ENCODE results near the gene LYST. TPM values are rescaled to one million over a fixed set of nuclear protein-coding genes. Genes with fewer than 3 reads are reported as not detected.
"Not testable (repeated sequence)": the region's sequence is repeated elsewhere in the genome, so short reads cannot be mapped to it uniquely, and the experiment has no call there.

LYST gene
- total RNA-seq, 1 donor from 2014 or later: 106 TPM

DNA sequence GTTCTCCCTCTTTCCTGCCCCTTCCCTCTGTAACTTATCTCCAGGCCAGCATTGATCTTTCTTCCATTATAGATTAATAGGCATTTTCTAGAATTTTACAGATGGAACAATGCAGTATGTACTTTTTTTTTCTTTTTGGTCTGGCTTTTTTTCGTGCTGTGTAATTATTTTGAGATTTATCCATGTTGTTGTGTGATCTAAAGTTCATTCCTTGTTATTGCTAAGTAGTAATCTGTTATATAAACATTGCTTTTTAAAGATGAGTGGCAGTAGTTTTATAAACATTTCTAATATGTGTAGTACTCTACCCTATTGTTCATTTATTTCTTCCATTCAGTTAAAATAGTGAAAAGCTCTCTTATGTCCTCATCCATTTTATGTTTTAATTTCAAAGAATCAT lies 5.9 kb downstream of the LYST start:
- H3K27ac Mint-ChIP-seq: no peak overlapping the region
- H3K4me1 Mint-ChIP-seq: peaks cover 45% of the 10 kb centered on the region
- H3K27me3 Mint-ChIP-seq: no peaks in the 10 kb centered on the region
- no peak for DNase-seq
- no peak overlapping the region for H3K4me3 Mint-ChIP-seq
- peaks cover 42% of the 10 kb centered on the region for H3K36me3 Mint-ChIP-seq (ENCODE audit: low read depth)
- no peaks in the 10 kb centered on the region for H3K9me3 Mint-ChIP-seq
- intact Hi-C loops (cut with micrococcal nuclease): loop anchor here (10.0 kb wide), 1 partner anchor 1256 kb away; no protein-coding TSS in a partner anchor

DNA sequence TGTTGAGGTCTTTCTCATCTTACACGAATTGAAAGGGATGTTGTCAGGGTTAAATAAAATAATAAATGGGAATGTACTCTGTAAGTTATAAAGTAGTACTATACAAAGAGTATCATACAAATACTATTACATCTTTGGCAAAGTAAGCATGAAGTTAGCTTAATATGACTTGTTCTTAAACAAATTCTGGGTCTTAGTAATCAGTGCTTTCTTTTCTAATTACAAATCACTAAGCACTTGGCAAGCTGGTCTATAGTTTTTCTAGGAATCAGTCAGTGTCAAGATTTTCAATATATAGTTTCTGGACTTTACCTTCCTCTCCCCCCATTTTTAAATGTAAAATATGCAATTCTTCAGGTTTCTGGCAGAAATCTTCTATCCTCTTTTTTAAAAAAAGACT lies 6.9 kb downstream of the LYST start:
- no peak for DNase-seq
- intact Hi-C loops (cut with micrococcal nuclease): loop anchor here (10.0 kb wide), 1 partner anchor 1255 kb away; no protein-coding TSS in a partner anchor
- Mint-ChIP-seq H3K4me3 (no peak overlapping the region), H3K4me1 (peaks cover 42% of the 10 kb centered on the region), H3K27me3 (no peaks in the 10 kb centered on the region), H3K36me3 (ENCODE audit: low read depth) (peaks cover 34% of the 10 kb centered on the region), H3K27ac (no peak overlapping the region), H3K9me3 (no peaks in the 10 kb centered on the region)

DNA sequence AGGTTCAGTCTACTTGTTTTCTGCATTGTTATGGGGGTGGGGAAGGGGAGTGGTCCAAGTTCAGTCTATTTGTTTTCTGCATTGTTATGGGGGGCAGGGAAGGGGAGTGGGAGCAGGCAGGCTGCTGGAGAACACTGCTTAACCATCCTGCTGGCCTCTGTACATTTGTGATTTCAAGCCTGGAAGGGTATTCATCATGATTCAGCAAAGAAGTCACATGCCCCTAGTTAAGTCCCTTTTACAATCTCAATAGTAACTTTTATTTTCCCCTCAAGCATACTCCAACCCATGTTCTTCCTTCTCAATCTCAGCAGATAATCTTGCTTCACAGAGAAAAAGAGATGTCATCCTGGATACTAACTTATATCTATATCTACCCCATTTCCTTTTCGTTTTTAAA lies 7.9 kb downstream of the LYST start:
- no peak overlapping the region for H3K27ac Mint-ChIP-seq
- peaks cover 30% of the 10 kb centered on the region for H3K36me3 Mint-ChIP-seq (ENCODE audit: low read depth)
- H3K4me3 Mint-ChIP-seq: no peak overlapping the region
- no peaks in the 10 kb centered on the region for H3K9me3 Mint-ChIP-seq
- intact Hi-C loops (cut with micrococcal nuclease): no loop called here
- peaks cover 42% of the 10 kb centered on the region for H3K4me1 Mint-ChIP-seq
- no peak for DNase-seq
- no peaks in the 10 kb centered on the region for H3K27me3 Mint-ChIP-seq

DNA sequence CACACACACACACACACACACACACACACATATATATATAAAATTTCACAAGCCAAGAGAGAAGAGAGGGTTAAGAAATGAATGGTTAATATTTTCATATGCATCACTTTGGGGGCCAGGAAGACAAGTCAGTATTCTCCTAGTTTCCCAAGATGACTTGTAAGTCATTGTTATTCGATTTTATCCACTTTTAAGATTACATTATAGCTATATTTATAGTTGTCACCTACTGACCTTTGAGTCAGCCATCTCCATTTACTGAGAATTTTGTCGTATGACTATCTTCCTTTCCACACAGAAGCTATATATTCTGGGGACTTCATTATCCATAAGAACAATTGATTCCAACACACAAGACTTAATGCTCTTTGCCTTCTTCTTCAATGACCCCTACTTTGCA lies 8.9 kb downstream of the LYST start:
- no peak for DNase-seq
- Mint-ChIP-seq H3K27me3 (no peaks in the 10 kb centered on the region), H3K36me3 (ENCODE audit: low read depth) (peaks cover 23% of the 10 kb centered on the region), H3K4me3 (no peak overlapping the region), H3K27ac (peak overlapping the region; percentile 42), H3K4me1 (peaks cover 35% of the 10 kb centered on the region), H3K9me3 (no peaks in the 10 kb centered on the region)
- intact Hi-C loops (cut with micrococcal nuclease): loop anchor here (2.0 kb wide), 2 partner anchors 15 to 141 kb away; no protein-coding TSS in a partner anchor

DNA sequence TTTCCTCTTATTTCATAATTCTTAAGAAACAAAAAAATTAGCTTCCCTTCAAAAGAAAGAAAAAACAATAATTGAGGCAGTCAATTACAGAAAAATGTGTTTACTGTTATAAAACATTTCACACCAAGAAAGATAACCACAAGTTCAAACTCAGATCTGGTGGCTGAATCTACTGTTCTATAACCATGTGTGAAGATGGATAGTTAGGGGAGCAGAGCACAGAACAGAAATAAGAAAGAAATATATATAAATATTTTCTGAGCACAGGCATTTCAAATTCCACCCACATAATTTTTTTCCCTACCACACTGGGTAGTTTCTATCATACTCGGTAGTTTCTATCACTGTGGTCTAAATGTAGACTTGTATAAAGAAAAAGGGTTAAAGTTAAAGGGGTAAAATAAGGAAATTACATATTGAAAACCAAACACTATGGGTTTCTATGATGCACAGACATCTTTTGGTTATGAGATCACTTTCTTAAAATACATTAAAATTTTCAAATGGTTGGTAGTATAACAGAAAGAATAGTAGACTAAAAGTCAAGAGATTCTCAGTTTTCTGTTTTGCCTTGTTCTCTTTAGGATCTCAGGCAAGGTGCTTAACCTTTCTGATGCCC lies 10.8 kb downstream of the LYST start:
- Mint-ChIP-seq H3K27ac (peak overlapping the region; percentile 56), H3K27me3 (no peaks in the 10 kb centered on the region), H3K4me3 (no peak overlapping the region), H3K36me3 (ENCODE audit: low read depth) (peaks cover 25% of the 10 kb centered on the region), H3K9me3 (no peaks in the 10 kb centered on the region), H3K4me1 (peaks cover 32% of the 10 kb centered on the region)
- intact Hi-C loops (cut with micrococcal nuclease): loop anchor here (1.0 to 2.0 kb wide), 5 partner anchors 8 to 143 kb away; no protein-coding TSS in a partner anchor
- no peak for DNase-seq

DNA sequence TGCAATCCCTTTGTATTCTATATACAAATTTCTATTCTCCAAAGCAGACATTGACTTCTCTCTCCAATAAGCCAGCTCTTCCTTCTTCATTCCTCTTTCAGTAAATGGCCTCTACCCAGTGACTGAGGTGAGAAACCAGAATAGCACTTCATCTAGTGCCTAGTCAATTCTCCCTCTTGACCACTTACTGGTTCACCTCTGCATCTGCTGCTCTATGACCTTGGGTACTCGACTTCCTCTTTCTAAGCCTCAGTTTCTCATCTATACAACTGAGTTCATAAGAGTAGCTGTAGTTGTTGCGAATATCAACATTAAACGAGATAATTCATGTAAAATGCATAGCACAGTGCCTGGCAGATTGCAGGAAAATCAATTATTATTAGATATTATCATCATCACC lies 12.4 kb downstream of the LYST start:
- Mint-ChIP-seq H3K36me3 (ENCODE audit: low read depth) (peaks cover 38% of the 10 kb centered on the region), H3K4me3 (no peak overlapping the region), H3K4me1 (peaks cover 47% of the 10 kb centered on the region), H3K9me3 (no peaks in the 10 kb centered on the region), H3K27ac (no peak overlapping the region), H3K27me3 (no peaks in the 10 kb centered on the region)
- intact Hi-C loops (cut with micrococcal nuclease): no loop called here
- DNase-seq: peak; percentile 37

DNA sequence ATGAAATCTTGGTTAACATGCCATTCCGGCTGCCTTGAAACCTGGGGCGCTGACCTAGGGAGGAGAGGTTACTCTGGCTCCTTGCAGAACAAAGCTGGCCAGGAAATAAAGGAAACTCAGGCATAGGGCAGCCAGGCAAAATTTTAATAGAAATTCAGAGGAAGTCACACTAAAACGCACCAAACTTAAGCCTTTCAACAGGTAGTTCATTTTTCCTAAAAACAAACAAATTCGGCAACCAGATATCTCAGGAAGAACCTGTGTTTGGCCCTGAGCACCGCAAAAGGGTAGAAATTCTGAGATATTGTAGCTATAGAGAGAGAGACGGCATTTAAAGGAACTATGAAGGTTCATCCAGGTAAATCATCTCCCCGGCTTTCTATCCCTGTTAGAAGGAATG lies 13.1 kb downstream of the LYST start:
- H3K36me3 Mint-ChIP-seq (ENCODE audit: low read depth): peaks cover 41% of the 10 kb centered on the region
- H3K27me3 Mint-ChIP-seq: no peaks in the 10 kb centered on the region
- no peaks in the 10 kb centered on the region for H3K9me3 Mint-ChIP-seq
- H3K4me3 Mint-ChIP-seq: no peak overlapping the region
- no peak overlapping the region for H3K27ac Mint-ChIP-seq
- intact Hi-C loops (cut with micrococcal nuclease): no loop called here
- peaks cover 54% of the 10 kb centered on the region for H3K4me1 Mint-ChIP-seq
- peak; percentile 30 for DNase-seq

DNA sequence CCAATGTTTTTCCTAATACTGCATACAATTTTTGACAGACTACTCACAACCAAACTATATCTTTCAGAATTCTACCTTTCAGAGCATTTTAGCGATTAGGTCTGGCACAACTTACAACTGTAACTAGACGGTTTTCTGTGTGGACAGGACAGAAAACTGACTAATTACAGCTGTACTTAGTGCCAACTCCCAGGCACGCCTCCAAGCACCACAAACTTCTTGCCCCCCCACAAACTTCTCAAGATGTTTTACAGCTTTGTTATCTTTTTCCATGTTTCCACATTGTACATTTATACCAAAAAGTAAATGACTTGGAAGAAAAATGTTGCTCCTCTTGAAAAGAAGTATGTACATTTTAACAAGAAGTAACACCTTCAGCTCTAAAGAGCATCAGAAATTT lies 13.8 kb downstream of the LYST start:
- intact Hi-C loops (cut with micrococcal nuclease): no loop called here
- Mint-ChIP-seq H3K27me3 (no peaks in the 10 kb centered on the region), H3K4me1 (peaks cover 60% of the 10 kb centered on the region), H3K36me3 (ENCODE audit: low read depth) (peaks cover 45% of the 10 kb centered on the region), H3K4me3 (no peak overlapping the region), H3K9me3 (no peaks in the 10 kb centered on the region), H3K27ac (no peak overlapping the region)
- DNase-seq: peak; percentile 39

DNA sequence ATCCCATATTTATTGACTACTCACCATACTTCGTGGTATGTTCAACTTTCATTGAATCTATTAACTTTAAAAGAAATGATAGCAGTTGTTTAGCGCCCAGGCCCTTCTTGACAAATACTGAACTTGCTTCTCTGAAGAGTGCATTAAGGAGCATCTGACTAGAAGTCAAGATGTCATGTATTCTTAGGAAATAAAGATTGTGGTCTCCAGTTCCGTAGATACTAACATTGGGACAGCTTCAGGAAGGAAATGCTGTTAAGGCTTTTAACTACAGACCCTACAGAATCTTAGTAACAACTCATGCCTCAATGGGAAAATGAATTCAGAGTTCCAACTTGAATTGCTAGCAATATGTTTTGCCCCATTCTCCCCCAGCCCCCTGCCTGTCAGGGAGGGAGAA lies 14.8 kb downstream of the LYST start:
- Mint-ChIP-seq H3K4me1 (peaks cover 62% of the 10 kb centered on the region), H3K36me3 (ENCODE audit: low read depth) (peaks cover 46% of the 10 kb centered on the region), H3K4me3 (no peak overlapping the region), H3K27ac (no peak overlapping the region), H3K27me3 (no peaks in the 10 kb centered on the region), H3K9me3 (peaks cover 6% of the 10 kb centered on the region)
- intact Hi-C loops (cut with micrococcal nuclease): no loop called here
- DNase-seq: no peak

DNA sequence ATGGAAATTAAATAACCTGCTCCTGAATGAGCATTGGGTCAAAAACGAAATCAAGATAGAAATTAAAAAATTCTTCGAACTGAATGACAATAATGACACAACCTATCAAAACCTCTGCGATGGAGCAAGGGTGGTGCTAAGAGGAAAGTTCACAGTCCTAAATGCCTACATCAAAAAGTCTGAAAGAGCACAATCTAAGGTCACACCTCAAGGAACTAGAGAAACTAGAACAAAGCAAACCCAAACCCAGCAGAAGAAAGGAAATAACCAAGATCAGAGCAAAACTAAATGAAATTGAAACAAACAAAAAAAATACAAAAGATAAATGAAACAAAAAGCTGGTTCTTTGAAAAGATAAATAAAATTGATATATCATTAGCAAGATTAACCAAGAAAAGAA lies 18.5 kb downstream of the LYST start:
- H3K27me3 Mint-ChIP-seq: not testable (repeated sequence)
- intact Hi-C loops (cut with micrococcal nuclease): loop anchor here (1.0 to 10.0 kb wide), 3 partner anchors 8 to 333 kb away; no protein-coding TSS in a partner anchor
- peak; percentile 70 for DNase-seq
- Mint-ChIP-seq H3K4me3 (peak overlapping the region; percentile 64), H3K4me1 (peaks cover 57% of the 10 kb centered on the region), H3K9me3 (peaks cover 11% of the 10 kb centered on the region), H3K36me3 (ENCODE audit: low read depth) (peaks cover 50% of the 10 kb centered on the region), H3K27ac (peak overlapping the region; percentile 62)

DNA sequence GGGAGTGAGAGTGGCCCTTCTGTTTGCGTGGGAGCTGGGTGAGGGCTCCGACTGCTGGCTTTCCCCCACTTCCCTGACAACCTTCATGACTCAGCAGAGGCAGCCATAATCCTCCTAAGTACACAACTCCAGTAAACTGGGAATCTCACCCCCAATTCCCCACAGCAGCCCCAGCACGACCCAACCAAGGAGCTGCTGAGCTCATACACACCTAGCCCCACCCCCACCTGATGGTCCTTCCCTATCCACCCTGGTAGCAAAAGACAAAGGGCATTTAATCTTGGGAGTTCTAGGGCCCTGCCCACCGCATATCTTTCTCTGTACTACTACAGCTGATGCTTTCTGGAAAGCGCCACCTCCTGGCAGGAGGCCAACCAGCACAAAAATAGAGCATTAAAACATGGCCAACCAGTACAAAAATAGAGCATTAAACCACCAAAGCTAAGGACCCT lies 21.0 kb downstream of the LYST start:
- not testable (repeated sequence) for H3K27me3 Mint-ChIP-seq, H3K4me3 Mint-ChIP-seq
- Mint-ChIP-seq H3K9me3 (peaks cover 11% of the 10 kb centered on the region), H3K27ac (peak overlapping the region; percentile 47), H3K36me3 (ENCODE audit: low read depth) (peaks cover 48% of the 10 kb centered on the region), H3K4me1 (peaks cover 71% of the 10 kb centered on the region)
- intact Hi-C loops (cut with micrococcal nuclease): loop anchor here (10.0 kb wide), 2 partner anchors 111 to 331 kb away; no protein-coding TSS in a partner anchor
- peak; percentile 65 for DNase-seq

DNA sequence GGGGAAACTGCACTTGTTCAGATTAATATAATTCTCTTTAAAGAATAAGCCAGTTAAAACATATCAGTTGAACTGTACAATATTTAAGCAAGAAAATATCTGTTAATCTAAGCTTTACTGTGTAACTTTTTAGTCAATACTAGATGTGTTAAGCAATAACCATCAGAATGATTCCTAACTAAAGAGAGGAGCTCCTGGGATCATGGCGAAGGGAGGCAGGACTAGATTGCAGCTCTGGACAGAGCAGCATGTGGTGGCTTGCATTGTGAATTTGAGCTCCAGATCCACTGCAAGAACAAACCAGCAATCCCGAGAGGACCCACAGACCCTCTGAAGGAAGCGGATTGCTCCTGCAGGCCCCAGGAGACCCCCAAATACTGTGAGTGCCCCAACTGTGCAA lies 21.9 kb downstream of the LYST start:
- Mint-ChIP-seq H3K9me3 (peaks cover 11% of the 10 kb centered on the region), H3K27me3 (no peaks in the 10 kb centered on the region), H3K4me3 (no peak overlapping the region), H3K27ac (no peak overlapping the region), H3K36me3 (ENCODE audit: low read depth) (peaks cover 45% of the 10 kb centered on the region), H3K4me1 (peaks cover 69% of the 10 kb centered on the region)
- no peak for DNase-seq
- intact Hi-C loops (cut with micrococcal nuclease): loop anchor here (5.0 to 10.0 kb wide), 4 partner anchors 42 to 330 kb away; no protein-coding TSS in a partner anchor

DNA sequence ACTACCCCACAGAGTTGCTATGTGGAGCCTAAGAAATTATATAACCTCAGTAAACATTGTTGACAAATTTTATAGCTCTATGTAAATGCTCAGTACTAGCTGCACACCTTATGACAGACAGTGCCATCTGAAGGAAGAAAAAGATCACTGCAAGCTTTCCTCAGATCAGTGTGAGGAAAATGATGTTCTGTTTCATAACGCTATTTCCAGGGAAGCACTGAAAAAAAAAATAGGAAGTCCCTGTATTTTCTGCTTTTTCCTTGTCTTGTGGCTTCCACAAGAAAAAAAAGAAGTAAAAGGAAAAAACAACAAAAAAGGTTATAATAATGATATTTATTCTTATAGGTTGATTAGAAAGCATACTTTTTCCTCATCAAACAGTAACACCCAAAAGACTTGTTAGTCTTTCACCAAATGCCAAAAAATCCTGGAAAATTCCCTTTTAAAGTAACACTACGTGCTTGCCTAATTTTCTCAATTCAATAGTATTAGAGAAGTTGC lies 23.2 kb downstream of the LYST start:
- Mint-ChIP-seq H3K9me3 (peaks cover 11% of the 10 kb centered on the region), H3K4me1 (peaks cover 61% of the 10 kb centered on the region), H3K27ac (no peak overlapping the region), H3K4me3 (no peak overlapping the region), H3K27me3 (no peaks in the 10 kb centered on the region), H3K36me3 (ENCODE audit: low read depth) (peaks cover 43% of the 10 kb centered on the region)
- intact Hi-C loops (cut with micrococcal nuclease): loop anchor here (5.0 to 10.0 kb wide), 4 partner anchors 41 to 329 kb away; no protein-coding TSS in a partner anchor
- peak; percentile 56 for DNase-seq

DNA sequence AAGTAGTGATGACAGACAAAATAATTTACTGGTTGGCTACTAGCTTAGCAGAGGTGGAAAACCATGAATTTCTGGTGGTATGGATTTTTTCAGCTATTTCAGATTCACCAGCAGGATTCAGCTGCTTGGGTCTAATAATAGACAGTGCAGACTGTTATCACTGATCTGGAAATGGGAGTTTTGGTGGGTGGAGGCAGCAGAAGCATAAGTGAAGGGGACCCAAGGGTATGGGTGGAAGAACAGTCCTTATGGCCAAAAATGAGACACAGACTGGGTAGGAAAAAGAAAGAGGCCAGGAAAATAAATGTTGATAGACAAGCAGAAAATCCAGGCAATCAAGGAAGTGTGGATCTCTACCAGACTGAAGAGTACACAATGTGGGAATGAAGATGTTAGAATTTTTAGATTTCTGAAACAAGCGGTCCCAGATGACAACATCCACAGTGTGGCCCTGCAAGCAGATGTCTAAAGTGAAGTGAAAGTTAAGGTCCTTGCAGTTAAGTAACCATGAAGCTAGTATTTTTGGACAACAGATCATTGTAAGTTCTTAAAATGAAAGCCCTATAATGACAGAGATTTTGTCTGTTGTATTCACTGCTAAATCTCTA lies 24.7 kb downstream of the LYST start:
- Mint-ChIP-seq H3K4me1 (peaks cover 47% of the 10 kb centered on the region), H3K27ac (no peak overlapping the region)

More for the DNA sequence above, 24.7 kb downstream of the LYST start:
- Mint-ChIP-seq H3K27me3 (no peaks in the 10 kb centered on the region), H3K4me3 (no peak overlapping the region), H3K9me3 (peaks cover 6% of the 10 kb centered on the region), H3K36me3 (ENCODE audit: low read depth) (peaks cover 32% of the 10 kb centered on the region)
- peak; percentile 34 for DNase-seq
- intact Hi-C loops (cut with micrococcal nuclease): loop anchor here (5.0 to 10.0 kb wide), 4 partner anchors 40 to 327 kb away; no protein-coding TSS in a partner anchor

Measured in activated CD4-positive, alpha-beta T cell treated with anti-CD3 and anti-CD28 coated beads, Interleukin-2, amount 10 ng/mL, durations not matched to agents 24 days and 14 days (primary cell).